ENCODE data around the gene PCYT2. TPM values are rescaled to one million over a fixed set of nuclear protein-coding genes. Genes with fewer than 3 reads are reported as not detected.

Gene PCYT2
- total RNA-seq, 1 experiment from 2014 or later, result 51.5 TPM

DNA sequence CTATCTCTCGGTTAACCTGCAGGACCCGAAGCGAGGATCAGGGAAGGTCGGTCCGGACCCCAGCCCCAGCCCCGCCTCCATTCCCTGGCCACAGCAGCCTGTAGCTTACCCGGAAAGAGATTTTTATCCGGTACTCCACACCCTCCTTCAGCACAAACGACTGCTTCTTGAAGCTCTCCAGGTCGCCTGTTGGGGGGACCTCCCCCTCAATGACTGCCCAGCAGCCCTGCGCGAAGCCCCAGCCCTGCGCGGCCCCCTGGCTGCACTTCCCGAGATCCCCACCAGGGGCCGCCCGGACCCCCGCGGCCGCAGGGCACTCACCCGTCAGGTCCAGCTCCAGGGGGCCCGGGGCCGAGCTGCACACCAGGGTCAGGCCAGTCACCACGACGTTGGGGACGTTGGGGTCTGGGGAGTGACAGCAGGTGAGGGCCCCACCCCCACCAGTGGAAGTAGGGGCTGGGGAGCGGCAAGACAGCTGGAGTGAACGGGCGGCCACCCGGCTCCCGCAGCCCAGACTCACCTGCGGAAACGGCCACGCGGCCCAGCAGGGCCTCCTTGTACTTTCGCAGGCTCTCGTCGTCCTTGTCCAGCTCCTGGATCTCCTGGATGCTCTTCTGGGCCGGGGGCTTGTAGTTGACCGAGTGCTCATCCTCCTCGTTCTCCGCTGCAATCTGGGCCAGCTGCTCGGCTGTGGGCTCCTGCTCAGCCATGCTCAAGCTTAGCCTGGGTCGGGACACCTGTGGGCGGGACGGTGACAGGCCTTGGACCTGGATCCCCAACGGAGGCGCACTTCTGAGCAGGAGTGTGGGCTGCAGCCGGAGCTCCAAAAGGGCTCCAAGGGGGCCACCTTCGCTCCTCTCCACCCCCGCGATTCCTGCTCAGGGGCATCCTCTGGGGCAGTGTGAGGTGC is 41.7 kb downstream of the PCYT2 start (continued):
- TF ChIP-seq, protein P1, sequence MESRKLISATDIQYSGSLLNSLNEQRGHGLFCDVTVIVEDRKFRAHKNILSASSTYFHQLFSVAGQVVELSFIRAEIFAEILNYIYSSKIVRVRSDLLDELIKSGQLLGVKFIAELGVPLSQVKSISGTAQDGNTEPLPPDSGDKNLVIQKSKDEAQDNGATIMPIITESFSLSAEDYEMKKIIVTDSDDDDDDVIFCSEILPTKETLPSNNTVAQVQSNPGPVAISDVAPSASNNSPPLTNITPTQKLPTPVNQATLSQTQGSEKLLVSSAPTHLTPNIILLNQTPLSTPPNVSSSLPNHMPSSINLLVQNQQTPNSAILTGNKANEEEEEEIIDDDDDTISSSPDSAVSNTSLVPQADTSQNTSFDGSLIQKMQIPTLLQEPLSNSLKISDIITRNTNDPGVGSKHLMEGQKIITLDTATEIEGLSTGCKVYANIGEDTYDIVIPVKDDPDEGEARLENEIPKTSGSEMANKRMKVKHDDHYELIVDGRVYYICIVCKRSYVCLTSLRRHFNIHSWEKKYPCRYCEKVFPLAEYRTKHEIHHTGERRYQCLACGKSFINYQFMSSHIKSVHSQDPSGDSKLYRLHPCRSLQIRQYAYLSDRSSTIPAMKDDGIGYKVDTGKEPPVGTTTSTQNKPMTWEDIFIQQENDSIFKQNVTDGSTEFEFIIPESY (IDR thresholded peaks at IDR 0.05; ENCODE audit: extremely low read depth, insufficient replicate concordance, low read length), result no peak
- TF ChIP-seq EZH2phosphoT487 (IDR thresholded peaks at IDR 0.05; ENCODE audit: borderline replicate concordance), result no peak

DNA sequence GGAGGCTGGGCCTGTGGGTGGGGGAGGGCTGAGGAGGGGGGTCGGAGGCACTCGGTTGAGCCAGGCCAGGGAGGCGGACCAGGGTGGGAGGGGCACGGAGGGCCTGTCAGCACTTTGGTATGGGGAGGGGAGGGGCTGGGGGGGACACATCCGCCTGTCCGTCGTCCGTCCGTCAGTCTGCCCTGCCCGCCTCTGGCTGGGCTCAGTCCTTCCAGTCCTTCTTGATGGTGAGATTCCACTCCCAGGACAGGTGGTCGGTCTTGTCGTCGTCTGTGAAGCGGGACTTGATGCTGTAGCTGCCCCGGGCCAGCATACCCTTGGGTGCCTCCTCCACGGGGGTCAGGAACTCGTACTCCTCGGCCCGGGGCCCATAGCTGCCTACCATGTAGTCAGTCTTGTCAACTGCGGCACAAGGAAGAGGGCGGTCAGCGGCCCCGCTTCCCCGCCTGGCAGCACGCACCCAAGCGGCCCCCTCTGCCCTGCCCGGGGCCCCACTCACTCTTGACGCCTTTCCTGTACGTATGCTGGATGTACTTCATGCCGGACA is 42.5 kb downstream of the PCYT2 start:
- no peaks in the 10 kb centered on the region for H3K9me2 ChIP-seq (ENCODE audit: insufficient read depth)
- peak overlapping the region; percentile 99 for H3K9ac ChIP-seq (ENCODE audit: low read length)
- POLR2A ChIA-PET, result interaction anchor here (1.2 to 1.6 kb wide), 4 partner anchors 8 to 152 kb away, joined by 3 to 4 read pairs (median 3); partner anchors contain the start of gene P4HB
- peak overlapping the region; percentile 71 to 95 for H3K4me3 ChIP-seq (replicated peaks in 1 of 2; ENCODE audit: low read depth in 1 of 2, low read length in 2 of 2)
- no peak for TF ChIP-seq POLR2A (IDR thresholded peaks at IDR 0.05; ENCODE audit: borderline replicate concordance, extremely low read depth, insufficient read depth, insufficient read length)
- peak; percentile 94 for TF ChIP-seq POLR2AphosphoS5 (IDR thresholded peaks at IDR 0.05; ENCODE audit: low read depth, low read length)
- TF ChIP-seq, protein P1 (IDR thresholded peaks at IDR 0.05; ENCODE audit: extremely low read depth, insufficient replicate concordance, low read length), result peak; percentile 16
- H3K27ac ChIP-seq (ENCODE audit: low read depth, low read length), result peak overlapping the region; percentile 99
- no peaks in the 10 kb centered on the region for H3K27me3 ChIP-seq (ENCODE audit: insufficient read depth, low read length)
- peaks cover 7% of the 10 kb centered on the region; the same call in 1 of the 2 replicates for H4K20me1 ChIP-seq (ENCODE audit: insufficient read depth)
- CTCF ChIA-PET, result interaction anchor here (0.7 to 2.7 kb wide), 6 partner anchors 8 to 169 kb away, joined by 3 to 27 read pairs (median 4); partner anchors contain the start of genes CENPX, DCXR, LRRC45 and MAFG
- H3K4me1 ChIP-seq (ENCODE audit: control insufficient read depth in 1 of 2, insufficient read depth in 2 of 2, low read length in 2 of 2), result peaks cover 44 to 83% of the 10 kb centered on the region in 2 experiments
- H2AFZ ChIP-seq (ENCODE audit: low read depth, low read length, poor library complexity, severe bottlenecking), result no peak overlapping the region
- H3K9me3 ChIP-seq (ENCODE audit: control insufficient read depth in 1 of 2, insufficient read depth in 1 of 2, low read depth in 1 of 2, low read length in 2 of 2), result no peaks in the 10 kb centered on the region
- H3K79me2 ChIP-seq (ENCODE audit: insufficient read depth, low read length), result peaks cover 59% of the 10 kb centered on the region
- peaks cover 11 to 22% of the 10 kb centered on the region in 2 experiments; a peak in 3 of 4 replicates for H3K36me3 ChIP-seq (ENCODE audit: control insufficient read depth in 1 of 2, insufficient read depth in 2 of 2, low read length in 2 of 2)
- peak overlapping the region; percentile 86 for H3K4me2 ChIP-seq (ENCODE audit: low read length)
- peak; percentile 84 for DNase-seq (ENCODE audit: low read depth, low spot score)
- intact Hi-C loops (cut with micrococcal nuclease), result loop anchor here (1.0 kb wide), 1 partner anchor 153 kb away; no protein-coding TSS in a partner anchor
- peak; percentile 35 for ATAC-seq
- TSS peak; percentile 67 for BruUV-seq (replicated peaks)
- RAD21 ChIA-PET (ENCODE audit: low non-redundant PET in 1 of 2, low total read pairs in 2 of 2, uncharacterized antibody in 2 of 2, unreplicated experiment in 2 of 2), result no interaction called here
